ENCODE results near the gene C1orf141.
A peak's percentile ranks its signal among the peaks of the same experiment; 100 is the strongest.

Gene C1orf141

DNA sequence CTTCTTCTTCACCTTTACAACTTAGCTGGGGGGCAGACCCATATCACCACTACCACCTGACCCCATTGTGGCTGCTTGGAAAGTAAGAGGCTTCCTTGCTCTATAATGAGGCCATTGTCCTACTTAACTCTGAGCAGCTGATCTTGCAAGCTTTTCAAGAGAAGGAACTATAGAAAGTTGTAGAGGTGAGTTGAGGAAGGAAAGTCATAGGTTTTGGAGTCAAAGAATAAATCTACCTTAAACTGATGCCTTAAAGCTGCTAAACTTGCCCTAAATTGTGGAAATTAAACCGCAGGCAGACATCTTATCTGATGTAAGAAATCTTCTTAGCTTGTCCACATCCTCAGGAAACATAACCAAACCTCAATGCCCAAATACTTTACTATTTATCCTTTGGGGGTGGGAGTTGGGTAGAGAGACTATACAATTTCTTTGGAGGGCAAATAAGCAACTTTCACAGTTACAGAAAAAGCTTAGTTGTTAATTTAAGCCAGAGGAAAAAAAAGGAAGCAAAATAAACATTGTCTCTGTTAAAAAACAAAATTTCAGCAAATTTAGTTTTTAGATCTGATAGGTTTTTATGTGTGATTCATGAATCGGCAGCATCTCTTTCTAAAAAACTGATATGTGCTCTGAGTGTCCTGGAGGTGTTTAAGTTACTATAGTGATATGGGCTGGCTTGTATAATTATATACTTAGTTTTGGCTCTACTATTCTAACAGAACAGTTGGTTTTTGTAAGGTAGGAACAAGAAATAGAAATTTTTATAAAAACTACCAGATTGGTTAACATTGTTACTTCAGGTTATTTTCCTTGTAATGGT lies 36.2 kb upstream of the C1orf141 start:
- POLR2A ChIA-PET = no interaction called here
- DNase-seq (ENCODE audit: extremely low spot score) = no peak
- CTCF ChIA-PET = interaction anchor here (1.1 to 9.0 kb wide), 7 partner anchors 8 to 42 kb away, joined by 3 to 79 read pairs (median 4); no protein-coding TSS in a partner anchor
- TF ChIP-seq, protein P1, sequence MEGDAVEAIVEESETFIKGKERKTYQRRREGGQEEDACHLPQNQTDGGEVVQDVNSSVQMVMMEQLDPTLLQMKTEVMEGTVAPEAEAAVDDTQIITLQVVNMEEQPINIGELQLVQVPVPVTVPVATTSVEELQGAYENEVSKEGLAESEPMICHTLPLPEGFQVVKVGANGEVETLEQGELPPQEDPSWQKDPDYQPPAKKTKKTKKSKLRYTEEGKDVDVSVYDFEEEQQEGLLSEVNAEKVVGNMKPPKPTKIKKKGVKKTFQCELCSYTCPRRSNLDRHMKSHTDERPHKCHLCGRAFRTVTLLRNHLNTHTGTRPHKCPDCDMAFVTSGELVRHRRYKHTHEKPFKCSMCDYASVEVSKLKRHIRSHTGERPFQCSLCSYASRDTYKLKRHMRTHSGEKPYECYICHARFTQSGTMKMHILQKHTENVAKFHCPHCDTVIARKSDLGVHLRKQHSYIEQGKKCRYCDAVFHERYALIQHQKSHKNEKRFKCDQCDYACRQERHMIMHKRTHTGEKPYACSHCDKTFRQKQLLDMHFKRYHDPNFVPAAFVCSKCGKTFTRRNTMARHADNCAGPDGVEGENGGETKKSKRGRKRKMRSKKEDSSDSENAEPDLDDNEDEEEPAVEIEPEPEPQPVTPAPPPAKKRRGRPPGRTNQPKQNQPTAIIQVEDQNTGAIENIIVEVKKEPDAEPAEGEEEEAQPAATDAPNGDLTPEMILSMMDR (IDR thresholded peaks at IDR 0.05; ENCODE audit: control extremely low read depth, extremely low read depth, low read depth, missing control alignments) = no peak

DNA sequence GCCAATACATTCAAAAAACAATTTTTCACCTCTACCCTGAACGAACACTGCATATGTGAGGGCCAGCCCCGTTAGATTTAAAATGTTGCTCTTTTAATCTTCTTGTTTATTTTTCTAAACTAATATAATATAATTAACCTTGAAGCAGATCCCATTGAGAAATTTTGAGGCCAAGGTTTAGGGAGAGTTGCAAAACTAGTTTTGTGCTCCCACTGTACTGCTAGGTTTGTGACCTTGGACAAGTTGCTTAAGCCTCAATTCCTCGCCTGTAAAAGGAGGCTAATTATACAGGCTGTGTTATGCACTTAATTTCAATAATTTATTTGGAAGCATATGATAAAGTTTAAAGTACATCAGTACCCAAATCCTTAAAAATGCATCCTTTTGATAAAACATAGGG lies 35.2 kb upstream of the C1orf141 start:
- ChIA-PET CTCF (interaction anchor here (0.8 to 9.0 kb wide), 7 partner anchors 9 to 43 kb away, joined by 3 to 79 read pairs (median 4); no protein-coding TSS in a partner anchor), POLR2A (no interaction called here)
- DNase-seq (ENCODE audit: extremely low spot score) = no peak
- TF ChIP-seq, protein P1 (IDR thresholded peaks at IDR 0.05; ENCODE audit: control extremely low read depth, extremely low read depth, low read depth, missing control alignments) = no peak

DNA sequence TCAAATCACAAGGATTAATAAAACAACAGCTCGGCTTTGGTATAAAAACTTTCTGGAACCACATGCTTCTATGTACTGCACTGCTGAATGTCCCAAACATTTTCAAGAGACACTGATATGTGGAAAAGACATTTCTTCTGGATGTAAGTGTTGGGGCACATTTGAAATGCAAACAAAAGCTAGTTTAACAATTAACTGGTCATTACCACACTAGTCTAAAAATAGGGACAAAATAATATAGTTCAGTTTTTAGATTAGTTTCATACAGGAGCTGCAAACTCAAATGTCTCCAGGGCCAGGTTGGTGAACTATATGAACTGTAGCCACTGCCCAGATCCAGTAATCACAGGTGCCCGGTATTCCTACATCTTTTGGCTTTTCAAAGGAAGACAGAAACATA lies 34.7 kb upstream of the C1orf141 start:
- DNase-seq (ENCODE audit: extremely low spot score) = no peak
- TF ChIP-seq, protein P1 (IDR thresholded peaks at IDR 0.05; ENCODE audit: control extremely low read depth, extremely low read depth, low read depth, missing control alignments) = no peak
- CTCF ChIA-PET = interaction anchor here (0.8 to 9.0 kb wide), 9 partner anchors 10 to 551 kb away, joined by 3 to 79 read pairs (median 3); no protein-coding TSS in a partner anchor
- POLR2A ChIA-PET = no interaction called here

DNA sequence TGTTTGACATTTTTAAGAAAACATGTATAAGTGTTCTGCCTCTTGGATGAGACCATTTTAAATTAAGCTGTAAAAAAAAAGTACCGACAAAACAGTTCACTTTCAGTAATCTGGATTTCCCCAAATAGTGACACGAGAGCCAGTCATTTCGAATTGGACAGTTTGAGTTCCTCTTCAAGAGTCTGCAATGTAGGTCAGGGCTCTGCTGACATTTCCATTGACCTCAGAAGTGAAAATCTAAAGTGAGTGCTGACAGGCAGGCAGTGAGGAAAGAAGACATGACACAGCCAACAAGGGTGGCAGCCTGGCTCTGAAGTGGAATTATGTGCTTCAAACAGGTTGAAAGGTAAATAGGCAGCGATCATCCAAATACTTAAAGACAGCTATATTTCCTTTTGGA lies 31.4 kb upstream of the C1orf141 start, which contains the start of gene IL23R:
Gene IL23R, plus strand, starts transcription at position 259 of the 400 bp plus-strand sequence. CDS start 1,667 bp downstream, outside the sequence.
- peak; percentile 62 for DNase-seq (ENCODE audit: extremely low spot score)
- TF ChIP-seq, protein P1 (IDR thresholded peaks at IDR 0.05; ENCODE audit: control extremely low read depth, extremely low read depth, low read depth, missing control alignments) = no peak
- POLR2A ChIA-PET = no interaction called here
- CTCF ChIA-PET = interaction anchor here (0.6 to 9.0 kb wide), 4 partner anchors 18 to 108 kb away, joined by 3 to 79 read pairs (median 12); no protein-coding TSS in a partner anchor

DNA sequence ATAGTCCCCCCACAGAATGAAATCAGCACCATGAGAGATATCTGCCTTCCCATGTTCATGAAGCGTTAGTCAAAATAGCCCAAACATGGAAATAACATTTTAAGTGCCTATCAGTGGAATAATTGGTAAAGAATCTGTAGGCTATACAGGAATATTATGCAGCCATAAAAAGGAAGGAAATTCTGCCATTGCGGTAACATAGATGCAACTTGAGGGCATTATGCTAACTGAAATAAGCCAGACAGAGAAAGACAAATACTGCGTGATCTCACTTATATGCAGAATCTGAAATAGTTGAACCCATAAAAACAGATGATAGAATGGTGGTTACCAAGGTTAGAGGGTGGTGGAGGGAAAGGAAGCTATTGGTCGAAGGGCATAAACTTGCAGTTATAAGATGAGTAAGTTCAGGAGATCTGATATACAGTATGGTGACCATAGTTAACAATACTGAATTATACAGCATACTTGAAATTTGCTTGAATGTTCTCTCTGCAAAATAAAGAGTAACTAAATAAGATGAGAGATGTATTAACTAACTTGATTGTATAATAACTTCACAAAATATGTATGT lies 30.8 kb upstream of the C1orf141 start:
- TF ChIP-seq, protein P1 (IDR thresholded peaks at IDR 0.05; ENCODE audit: control extremely low read depth, extremely low read depth, low read depth, missing control alignments) = no peak
- CTCF ChIA-PET = interaction anchor here (0.6 to 9.0 kb wide), 3 partner anchors 17 to 109 kb away, joined by 3 to 79 read pairs (median 21); no protein-coding TSS in a partner anchor
- no peak for DNase-seq (ENCODE audit: extremely low spot score)
- POLR2A ChIA-PET = no interaction called here

DNA sequence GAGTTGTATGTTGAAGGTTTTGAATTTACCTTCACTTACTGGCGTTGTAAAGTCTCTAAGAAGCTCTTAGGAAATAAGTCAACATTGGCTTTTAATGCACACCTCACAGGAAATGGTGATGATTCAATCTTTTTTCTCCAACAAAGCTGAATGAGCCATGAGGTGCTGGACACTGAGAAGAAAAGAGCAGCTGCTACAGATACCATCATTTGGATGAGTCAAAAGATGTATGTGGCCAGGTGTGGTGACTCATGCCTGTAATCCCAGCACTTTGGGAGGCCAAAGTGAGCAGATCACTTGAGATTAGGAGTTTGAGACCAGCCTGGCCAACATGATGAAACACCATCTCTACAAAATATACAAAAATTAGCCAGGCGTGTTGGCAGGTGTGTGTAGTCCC lies 28.2 kb upstream of the C1orf141 start:
- TF ChIP-seq, protein P1 (IDR thresholded peaks at IDR 0.05; ENCODE audit: control extremely low read depth, extremely low read depth, low read depth, missing control alignments) = no peak
- ChIA-PET CTCF (interaction anchor here (0.8 to 2.9 kb wide), 7 partner anchors 8 to 167 kb away, joined by 3 to 21 read pairs (median 4); no protein-coding TSS in a partner anchor), POLR2A (no interaction called here)
- peak; percentile 15 for DNase-seq (ENCODE audit: extremely low spot score)
